Activated T-cell treated with anti-CD3 and anti-CD28 coated beads, Interleukin-2, amount 50 U/mL, for 4 hours (primary cell): ENCODE measurements around the gene ANKRD34A. TPM values are rescaled to one million over a fixed set of nuclear protein-coding genes. Genes with fewer than 3 reads are reported as not detected.
A peak's percentile ranks its signal among the peaks of the same experiment; 100 is the strongest.
"Not testable (repeated sequence)": the region's sequence is repeated elsewhere in the genome, so short reads cannot be mapped to it uniquely, and the experiment has no call there.

ENCODE experiments used
- ATAC-seq, 2 donors: fragments of 200-7000 bp; cut with Tn5 transposase; one replicate each; pipeline ENCODE4 v1.10.0; 2021
- DNase-seq: peaks from one replicate; pipeline ENCODE4 v3.0.0-alpha.2; 2020
- H3K27me3 Mint-ChIP-seq: one replicate; pipeline ENCODE4 v1.8.0; 2021; ENCODE audit warnings: low read depth, mixed read lengths
- H3K36me3 Mint-ChIP-seq: one replicate; pipeline ENCODE4 v1.8.0; 2022; ENCODE audit warnings: mixed read lengths; ENCODE audit not compliant: insufficient read depth
- H3K4me1 Mint-ChIP-seq: one replicate; pipeline ENCODE4 v1.8.0; 2021; ENCODE audit warnings: low read depth, mixed read lengths
- H3K4me3 Mint-ChIP-seq: one replicate; pipeline ENCODE4 v1.8.0; 2021; ENCODE audit warnings: mild to moderate bottlenecking, moderate library complexity, mixed read lengths
- H3K9me3 Mint-ChIP-seq: one replicate; pipeline ENCODE4 v1.8.0; 2021; ENCODE audit warnings: mixed read lengths
- total RNA-seq, 3 donors: library from RNA; stranded (reverse); gene quantifications; one replicate each; pipeline ENCODE4 v1.2.1, GENCODE V29; 2021

Gene ANKRD34A
- total RNA-seq, 3 donors from 2014 or later, result 6.2 to 8.7 (median 7.6) TPM

DNA sequence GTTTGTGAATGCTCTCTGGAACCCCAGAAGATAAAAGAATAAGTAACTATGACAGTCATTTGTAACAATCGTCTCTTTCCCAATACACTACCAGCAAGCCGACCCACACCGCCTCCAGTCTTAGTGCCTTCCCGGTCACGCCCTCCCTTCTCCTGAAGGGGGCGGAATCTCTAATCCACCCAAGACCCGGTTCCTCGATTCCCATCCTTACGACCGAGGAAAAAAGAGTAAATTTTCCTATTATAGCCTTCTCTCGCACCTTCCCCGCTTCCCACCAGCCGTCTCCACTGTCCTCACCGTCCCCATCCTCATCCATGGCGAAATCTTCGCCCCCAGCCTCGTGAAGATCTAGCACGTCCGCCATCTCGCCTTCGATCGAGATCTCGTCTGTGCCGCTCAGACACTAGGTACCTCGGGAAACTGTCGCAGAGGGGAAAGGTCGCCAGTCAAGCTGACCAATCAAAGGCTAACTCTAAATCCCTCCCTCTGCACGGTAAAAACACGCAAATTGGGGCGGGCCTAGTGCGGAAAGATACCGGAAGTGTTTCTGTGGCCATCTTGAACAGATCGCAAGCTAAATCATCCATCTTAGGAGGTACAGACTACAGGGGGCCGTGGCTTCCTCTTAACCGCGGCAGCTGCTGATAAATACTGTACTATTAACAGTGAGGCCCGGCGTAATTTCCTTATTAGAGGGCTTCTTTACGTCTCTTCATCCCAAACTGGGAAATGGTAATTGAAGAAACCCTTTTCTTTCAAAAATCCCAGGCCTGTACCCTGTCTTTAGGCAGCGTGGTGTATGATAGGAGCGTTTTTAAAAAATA is 37.1 kb downstream of the ANKRD34A start, which contains the start of gene RBM8A:
Gene RBM8A (minus strand): TSS at position 422 of the 824 bp plus-strand sequence. CDS start 58 bp downstream, at position 364.
- Mint-ChIP-seq H3K4me3 (no peak within 1 kb of the TSS), H3K36me3 (peaks cover 6% of the 10 kb centered on the region), H3K27me3 (no peaks in the 10 kb centered on the region), H3K9me3 (no peaks in the 10 kb centered on the region), H3K4me1 (peaks cover 24% of the 10 kb centered on the region)
- peak; percentile 91 for DNase-seq
- peak; percentile 93 to 95 for ATAC-seq

DNA sequence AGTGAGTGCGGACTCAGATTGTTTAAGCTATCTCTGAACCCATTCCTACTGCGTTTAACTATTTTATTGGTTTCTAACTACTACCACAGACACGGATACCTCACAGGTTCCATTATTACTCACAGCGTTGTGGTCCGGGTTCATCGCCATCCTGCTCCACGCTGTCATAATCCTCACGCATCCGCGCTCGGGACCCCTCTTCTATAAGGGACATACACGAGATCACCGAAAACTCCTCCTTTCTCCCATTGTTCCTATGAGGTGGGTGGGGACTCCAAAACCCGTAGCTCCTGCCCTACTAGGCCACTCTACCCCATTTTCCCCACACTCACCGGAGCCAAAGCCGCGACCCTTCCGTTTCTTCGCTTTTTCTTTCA is 37.7 kb downstream of the ANKRD34A start:
- no peak overlapping the region for H3K4me3 Mint-ChIP-seq
- H3K4me1 Mint-ChIP-seq, result peaks cover 21% of the 10 kb centered on the region

DNA sequence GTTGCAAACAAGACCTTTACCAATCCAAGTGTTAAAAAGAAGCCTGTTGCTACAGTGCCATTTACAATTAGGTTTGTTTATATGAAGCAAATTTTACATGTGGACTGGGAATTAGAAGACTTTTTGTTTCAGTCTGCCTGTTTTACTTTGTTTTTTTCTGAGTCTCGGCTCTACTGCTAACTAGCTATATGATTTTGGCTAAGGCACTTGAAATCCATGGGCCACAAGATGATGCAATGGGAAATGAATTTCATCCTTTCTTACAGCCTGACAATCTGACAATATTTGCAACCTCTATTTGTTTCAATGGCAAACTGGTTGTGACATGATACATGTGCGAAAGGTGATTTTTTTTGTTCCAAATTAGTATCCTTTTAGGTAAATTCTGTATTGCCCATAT is 42.1 kb downstream of the ANKRD34A start:
- Mint-ChIP-seq H3K36me3 (peaks cover 10% of the 10 kb centered on the region), H3K4me3 (no peak overlapping the region), H3K4me1 (peaks cover 40% of the 10 kb centered on the region), H3K27me3 (no peaks in the 10 kb centered on the region), H3K9me3 (no peaks in the 10 kb centered on the region)
- DNase-seq (no peak), ATAC-seq (no peak)

More for the DNA sequence above, 37.7 kb downstream of the ANKRD34A start:
- H3K9me3 Mint-ChIP-seq, result no peaks in the 10 kb centered on the region
- H3K27me3 Mint-ChIP-seq, result no peaks in the 10 kb centered on the region
- ATAC-seq (peak; percentile 64 to 67), DNase-seq (peak; percentile 41)
- H3K36me3 Mint-ChIP-seq, result peaks cover 7% of the 10 kb centered on the region

DNA sequence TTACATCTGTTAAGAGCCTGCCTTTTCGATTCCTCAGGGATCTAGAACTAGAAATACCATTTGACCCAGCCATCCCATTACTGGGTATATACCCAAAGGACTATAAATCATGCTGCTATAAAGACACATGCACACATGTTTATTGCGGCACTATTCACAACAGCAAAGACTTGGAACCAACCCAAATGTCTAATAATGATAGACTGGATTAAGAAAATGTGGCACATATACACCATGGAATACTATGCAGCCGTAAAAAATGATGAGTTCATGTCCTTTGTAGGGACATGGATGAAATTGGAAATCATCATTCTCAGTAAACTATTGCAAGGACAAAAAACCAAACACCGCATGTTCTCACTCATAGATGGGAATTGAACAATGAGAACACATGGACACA is 44.1 kb downstream of the ANKRD34A start:
- Mint-ChIP-seq H3K36me3 (peaks cover 22% of the 10 kb centered on the region), H3K4me1 (peaks cover 44% of the 10 kb centered on the region), H3K4me3 (peak overlapping the region; percentile 94)
- not testable (repeated sequence) for DNase-seq, H3K9me3 Mint-ChIP-seq, ATAC-seq, H3K27me3 Mint-ChIP-seq

DNA sequence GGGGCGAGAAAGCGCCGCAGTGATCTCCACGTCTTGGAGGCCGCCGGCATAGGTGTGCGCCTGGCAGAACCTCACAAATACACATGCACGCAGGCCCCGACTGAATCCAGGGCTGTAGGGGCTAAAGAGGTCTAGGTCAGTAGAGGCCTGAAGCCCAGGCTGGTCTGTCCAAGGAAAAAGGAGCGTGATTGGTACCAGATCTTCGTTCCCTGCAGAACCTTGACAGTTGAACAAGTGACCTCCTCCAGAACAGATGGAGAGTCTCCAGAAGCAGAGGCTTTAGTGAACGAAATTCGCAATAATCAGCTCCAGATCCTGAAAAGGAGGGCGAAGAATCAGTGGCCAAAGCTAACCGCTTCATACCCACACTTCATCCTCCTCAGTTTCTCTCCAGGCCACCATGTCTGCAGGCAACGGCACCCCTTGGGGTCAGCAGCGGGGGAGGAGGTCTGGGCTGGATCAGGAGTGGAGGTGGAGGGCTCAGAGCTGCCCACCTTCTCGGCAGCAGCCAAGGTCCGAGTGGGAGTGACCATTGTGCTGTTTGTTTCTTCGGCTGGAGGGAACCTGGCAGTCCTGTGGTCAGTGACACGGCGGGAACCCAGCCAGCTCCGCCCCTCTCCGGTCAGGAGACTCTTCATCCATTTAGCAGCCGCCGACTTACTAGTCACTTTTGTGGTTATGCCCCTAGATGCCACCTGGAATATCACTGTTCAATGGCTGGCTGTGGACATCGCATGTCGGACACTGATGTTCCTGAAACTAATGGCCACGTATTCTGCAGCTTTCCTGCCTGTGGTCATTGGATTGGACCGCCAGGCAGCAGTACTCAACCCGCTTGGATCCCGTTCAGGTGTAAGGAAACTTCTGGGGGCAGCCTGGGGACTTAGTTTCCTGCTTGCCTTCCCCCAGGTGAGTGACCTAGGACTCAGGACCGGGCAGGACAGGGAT is 45.1 kb downstream of the ANKRD34A start:
- Mint-ChIP-seq H3K27me3 (no peaks in the 10 kb centered on the region), H3K36me3 (peaks cover 28% of the 10 kb centered on the region), H3K9me3 (no peaks in the 10 kb centered on the region), H3K4me1 (peaks cover 46% of the 10 kb centered on the region), H3K4me3 (peak overlapping the region; percentile 94)
- DNase-seq (no peak), ATAC-seq (peak; percentile 8 to 16)

DNA sequence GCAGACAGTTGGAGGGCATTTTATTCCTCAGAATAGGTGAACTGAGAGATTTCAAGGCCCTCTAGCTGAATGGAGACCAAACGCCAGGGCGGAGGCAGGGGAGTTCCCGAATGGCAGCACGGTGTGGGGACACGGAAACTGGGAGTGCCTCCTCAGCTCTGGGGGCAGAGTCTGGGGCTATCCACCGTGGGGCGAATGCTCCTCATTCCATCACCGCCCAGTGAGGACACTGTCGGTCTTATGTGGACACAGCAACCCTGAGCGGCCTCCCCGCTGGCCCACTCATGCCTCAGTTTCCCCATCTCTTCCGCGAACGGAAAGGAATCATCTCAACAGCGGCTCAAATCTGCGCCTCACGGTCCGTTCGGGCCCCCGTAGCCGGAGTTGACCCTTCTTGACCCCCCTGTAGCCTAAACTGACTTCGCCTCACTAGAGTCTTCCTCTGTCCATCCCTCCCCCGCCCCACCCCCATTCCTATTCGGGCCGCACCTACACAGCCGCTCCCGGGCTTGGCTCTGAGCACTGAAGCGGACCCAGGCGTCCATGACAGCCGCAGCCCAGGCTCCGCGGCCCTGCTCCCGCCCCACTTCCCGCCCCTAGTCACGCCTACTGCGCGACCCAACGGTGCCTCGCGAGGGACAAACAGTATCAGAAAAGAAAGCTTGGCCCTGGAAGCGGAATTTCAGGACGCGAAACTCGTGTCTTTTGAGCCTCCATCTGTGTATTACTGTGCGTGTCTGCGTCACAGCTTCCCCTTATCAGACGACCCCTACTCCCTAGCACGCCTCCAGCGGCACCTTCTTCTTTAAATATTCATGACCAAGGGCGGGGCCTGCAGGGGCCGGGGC is 46.0 kb downstream of the ANKRD34A start, which contains the start of gene PEX11B:
Gene PEX11B (minus strand): TSS at position 574 of the 848 bp plus-strand sequence. CDS start 29 bp downstream, at position 545.
- peak within 1 kb of the TSS; percentile 94 for H3K4me3 Mint-ChIP-seq
- H3K4me1 Mint-ChIP-seq, result peaks cover 47% of the 10 kb centered on the region

DNA sequence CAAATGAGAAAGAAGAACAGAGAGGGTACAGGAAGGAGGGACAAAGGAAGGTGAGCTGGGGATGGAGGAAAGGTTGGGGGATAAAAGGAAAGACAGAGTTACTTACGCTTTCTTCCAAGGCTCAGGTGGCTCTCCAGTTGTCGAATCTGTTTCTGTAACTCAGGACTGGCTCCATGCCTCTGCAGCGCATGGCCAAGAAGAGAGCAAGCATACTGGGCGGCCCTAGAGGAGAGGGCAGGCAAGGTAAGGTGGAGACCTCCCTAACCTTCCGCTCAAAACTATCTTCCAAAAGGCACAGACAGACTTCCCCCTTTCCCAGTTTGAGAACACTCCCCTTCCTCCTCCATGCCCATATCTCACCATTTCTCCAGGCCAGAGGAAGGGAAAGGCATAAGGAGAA is 46.8 kb downstream of the ANKRD34A start:
- no peaks in the 10 kb centered on the region for H3K9me3 Mint-ChIP-seq
- H3K4me1 Mint-ChIP-seq, result peaks cover 47% of the 10 kb centered on the region
- no peak for DNase-seq
- ATAC-seq, result no peak
- H3K4me3 Mint-ChIP-seq, result peak overlapping the region; percentile 94
- no peaks in the 10 kb centered on the region for H3K27me3 Mint-ChIP-seq
- H3K36me3 Mint-ChIP-seq, result peaks cover 32% of the 10 kb centered on the region

More for the DNA sequence above, 46.0 kb downstream of the ANKRD34A start, which contains the start of gene PEX11B:
- ATAC-seq (peak; percentile 91 to 92), DNase-seq (peak; percentile 89)
- Mint-ChIP-seq H3K9me3 (no peaks in the 10 kb centered on the region), H3K36me3 (peaks cover 32% of the 10 kb centered on the region), H3K27me3 (no peaks in the 10 kb centered on the region)

DNA sequence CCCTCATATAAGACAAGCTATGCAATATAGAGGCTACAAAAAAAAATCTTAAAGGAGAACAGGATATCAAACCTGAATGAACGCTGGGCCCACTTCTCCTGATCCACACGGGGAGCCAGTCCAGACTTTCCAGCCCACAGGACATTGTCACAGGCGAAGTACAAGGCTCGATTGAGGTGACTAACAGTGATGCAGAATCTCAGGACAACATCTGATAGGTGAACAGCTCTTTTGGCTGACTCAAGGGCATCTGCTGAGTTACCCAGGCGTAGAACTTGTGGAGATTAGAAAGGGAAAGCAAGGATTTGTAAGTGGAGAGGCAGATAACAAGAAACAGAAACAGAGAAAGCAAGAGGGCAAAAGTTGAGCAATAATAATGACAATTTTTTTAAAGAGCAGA is 47.6 kb downstream of the ANKRD34A start:
- H3K36me3 Mint-ChIP-seq, result peaks cover 33% of the 10 kb centered on the region
- H3K4me3 Mint-ChIP-seq, result peak overlapping the region; percentile 94
- no peaks in the 10 kb centered on the region for H3K27me3 Mint-ChIP-seq
- H3K4me1 Mint-ChIP-seq, result peaks cover 47% of the 10 kb centered on the region
- no peaks in the 10 kb centered on the region for H3K9me3 Mint-ChIP-seq
- ATAC-seq (no peak), DNase-seq (no peak)

DNA sequence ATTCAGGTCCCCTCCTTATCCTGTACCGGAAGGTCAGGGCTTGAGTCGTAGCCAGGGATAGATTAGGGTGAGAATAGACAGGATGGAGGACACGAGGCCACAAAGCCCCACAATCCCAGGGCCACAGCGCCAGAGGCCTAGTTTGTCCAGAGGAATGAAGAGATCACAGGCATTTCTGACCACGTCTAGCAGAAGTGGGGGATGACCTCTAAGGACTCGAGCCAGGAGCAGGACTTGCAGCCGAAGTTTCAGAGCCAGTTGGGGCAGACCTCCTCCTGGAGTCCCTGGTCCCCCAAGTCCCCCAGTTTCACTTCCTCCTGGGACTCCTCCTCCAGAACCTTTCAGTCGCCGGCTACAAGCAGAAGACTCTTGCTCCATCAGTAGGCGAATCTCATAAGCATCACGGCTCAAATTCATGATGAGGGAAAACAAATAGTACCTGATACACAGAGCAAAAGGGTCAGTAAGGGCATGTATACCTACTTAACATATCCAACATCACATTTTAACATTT is 52.2 kb downstream of the ANKRD34A start:
- Mint-ChIP-seq H3K4me3 (no peak overlapping the region), H3K27me3 (no peaks in the 10 kb centered on the region), H3K4me1 (peaks cover 21% of the 10 kb centered on the region), H3K36me3 (peaks cover 39% of the 10 kb centered on the region), H3K9me3 (no peaks in the 10 kb centered on the region)
- DNase-seq (no peak), ATAC-seq (no peak)

Other genes starting within 250 kb of the ANKRD34A start
- gene CD160, start 245.1 kb downstream of the ANKRD34A start, total RNA-seq, result 1 to 10 TPM; 1.7 to 6.4 (median 2.2) TPM
- 10 to 100 TPM; 12.6 to 13.5 (median 12.6) TPM for gene RNF115, start 140.5 kb downstream of the ANKRD34A start, total RNA-seq
- 10 to 100 TPM; 55.6 to 64.5 (median 55.8) TPM for gene POLR3C, start 140.4 kb downstream of the ANKRD34A start, total RNA-seq
- gene NUDT17, start 118.9 kb downstream of the ANKRD34A start, total RNA-seq, result 1 to 10 TPM; 2.1 to 3.1 (median 2.8) TPM
- 10 to 100 TPM; 10.6 to 14.2 (median 12.0) TPM for gene PIAS3, start 105.5 kb downstream of the ANKRD34A start, total RNA-seq
- under 1 TPM; 0.05 to 0.42 (median 0.10) TPM for gene ANKRD35, start 78.7 kb downstream of the ANKRD34A start, total RNA-seq
- gene ITGA10, start 54.5 kb downstream of the ANKRD34A start, total RNA-seq, result 1 to 10 TPM; 1.2 to 1.4 (median 1.2) TPM
- 10 to 100 TPM; 26.3 to 28.6 (median 28.0) TPM for gene PEX11B, start 45.9 kb downstream of the ANKRD34A start, total RNA-seq
- 100 to 1,000 TPM; 603 to 609 (median 606) TPM for gene RBM8A, start 37.1 kb downstream of the ANKRD34A start, total RNA-seq
- gene LIX1L, start 6.6 kb downstream of the ANKRD34A start, total RNA-seq, result 10 to 100 TPM; 40.7 to 43.3 (median 41.9) TPM
- gene POLR3GL, start 115 bp upstream of the ANKRD34A start, total RNA-seq, result 10 to 100 TPM; 11.7 to 14.5 (median 13.9) TPM
- 10 to 100 TPM; 68.9 to 91.0 (median 83.7) TPM for gene TXNIP, start 32.0 kb upstream of the ANKRD34A start, total RNA-seq
- gene HJV, start 57.2 kb upstream of the ANKRD34A start, total RNA-seq, result not detected
- gene NBPF10, start 180.2 kb upstream of the ANKRD34A start, total RNA-seq, result under 1 TPM; 0.61 to 0.76 (median 0.63) TPM